ENCODE measurements around the gene IGFLR1.

DNA sequence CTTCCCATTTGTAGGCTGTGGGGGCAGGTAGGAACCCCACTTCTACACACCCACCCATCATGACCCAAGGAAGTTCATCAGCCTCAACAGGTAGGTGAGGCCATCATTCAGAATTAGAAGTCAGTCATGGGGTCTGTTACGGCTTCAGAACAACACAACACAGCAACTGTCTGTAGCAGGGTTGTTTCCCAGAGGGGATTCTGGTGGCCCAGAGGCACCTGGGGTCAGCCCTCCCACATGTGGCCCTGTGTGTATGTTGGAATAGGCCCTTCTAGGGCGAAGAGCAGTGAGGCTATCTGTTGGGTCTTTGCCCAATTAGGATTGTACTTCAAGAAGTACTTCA, 3.4 kb downstream of the IGFLR1 start:
- no peak for TF ChIP-seq CTCF (IDR thresholded peaks at IDR 0.05; ENCODE audit: insufficient read depth, low read depth, low read length)
- no peak for TF ChIP-seq EZH2 (IDR thresholded peaks at IDR 0.05; ENCODE audit: insufficient read depth, low read length)

Measured in astrocyte (in vitro differentiated cells and primary cell).